Activated CD4-positive, alpha-beta T cell treated with anti-CD3 and anti-CD28 coated beads for 24 hours (primary cell): ENCODE measurements around the gene GPR17.

Source experiments
- DNase-seq, 2 donors: peaks; one replicate each; pipeline ENCODE4 v3.0.0-alpha.2; 2020; ENCODE audit warnings: low read depth in 2 of 2

The GPR17 gene

DNA sequence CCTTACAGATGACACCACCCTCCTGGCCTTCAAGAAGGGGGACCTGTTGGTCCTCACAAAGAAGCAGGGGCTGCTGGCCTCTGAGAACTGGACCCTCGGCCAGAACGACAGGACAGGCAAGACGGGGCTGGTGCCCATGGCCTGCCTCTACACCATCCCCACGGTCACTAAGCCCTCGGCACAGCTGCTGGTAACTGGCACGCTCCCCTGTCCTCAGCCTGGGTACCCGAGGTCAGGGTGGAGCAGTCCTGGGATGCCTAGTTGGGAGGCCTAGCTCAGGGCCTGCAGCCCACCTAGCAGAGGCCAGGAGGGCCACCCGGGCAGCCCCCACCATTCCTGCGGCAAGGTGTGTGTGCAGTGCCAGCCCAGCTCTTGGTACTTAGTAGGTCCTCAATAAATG, 16.3 kb upstream of the GPR17 start:
- no peak for DNase-seq

- no peak for DNase-seq
These were observed 15.7 kb upstream of the GPR17 start for GRCh38 chr2:127630096-127630863.

DNA sequence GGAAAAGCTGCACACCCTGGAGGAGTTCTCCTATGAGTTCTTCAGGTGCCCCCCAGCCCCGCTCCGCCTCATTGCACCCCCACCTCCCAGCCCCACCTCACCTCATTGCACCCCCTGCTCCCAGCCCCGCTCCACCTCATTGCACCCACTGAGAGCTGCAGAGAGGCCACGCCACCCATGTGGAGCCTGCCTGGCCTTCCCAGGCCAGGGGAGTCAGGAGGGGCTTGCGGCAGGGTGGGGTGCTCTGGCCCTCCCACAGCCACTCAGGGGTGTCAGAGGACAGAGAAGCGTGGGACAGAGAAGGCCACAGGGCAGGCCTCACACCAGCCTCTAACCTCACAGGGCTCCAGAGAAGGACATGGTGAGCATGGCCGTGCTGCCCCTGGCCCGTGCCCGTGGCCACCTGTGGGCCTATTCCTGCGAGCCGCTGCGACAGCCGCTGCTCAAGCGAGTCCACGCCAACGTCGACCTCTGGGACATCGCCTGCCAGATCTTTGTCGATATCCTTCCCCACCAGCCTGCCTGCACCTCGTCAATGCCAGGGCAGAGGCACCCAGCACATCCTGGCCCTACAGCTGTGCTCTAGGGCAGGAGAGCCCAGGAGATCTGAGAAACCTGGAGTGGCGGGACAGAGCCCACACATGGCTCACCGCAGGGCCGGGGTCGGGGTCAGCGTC, 15.0 kb upstream of the GPR17 start:
- DNase-seq: no peak

GRCh38 chr2:127631541-127631996, 14.4 kb upstream of the GPR17 start:
- DNase-seq: no peak

GRCh38 chr2:127631997-127632581, 13.9 kb upstream of the GPR17 start:
- no peak for DNase-seq

DNA sequence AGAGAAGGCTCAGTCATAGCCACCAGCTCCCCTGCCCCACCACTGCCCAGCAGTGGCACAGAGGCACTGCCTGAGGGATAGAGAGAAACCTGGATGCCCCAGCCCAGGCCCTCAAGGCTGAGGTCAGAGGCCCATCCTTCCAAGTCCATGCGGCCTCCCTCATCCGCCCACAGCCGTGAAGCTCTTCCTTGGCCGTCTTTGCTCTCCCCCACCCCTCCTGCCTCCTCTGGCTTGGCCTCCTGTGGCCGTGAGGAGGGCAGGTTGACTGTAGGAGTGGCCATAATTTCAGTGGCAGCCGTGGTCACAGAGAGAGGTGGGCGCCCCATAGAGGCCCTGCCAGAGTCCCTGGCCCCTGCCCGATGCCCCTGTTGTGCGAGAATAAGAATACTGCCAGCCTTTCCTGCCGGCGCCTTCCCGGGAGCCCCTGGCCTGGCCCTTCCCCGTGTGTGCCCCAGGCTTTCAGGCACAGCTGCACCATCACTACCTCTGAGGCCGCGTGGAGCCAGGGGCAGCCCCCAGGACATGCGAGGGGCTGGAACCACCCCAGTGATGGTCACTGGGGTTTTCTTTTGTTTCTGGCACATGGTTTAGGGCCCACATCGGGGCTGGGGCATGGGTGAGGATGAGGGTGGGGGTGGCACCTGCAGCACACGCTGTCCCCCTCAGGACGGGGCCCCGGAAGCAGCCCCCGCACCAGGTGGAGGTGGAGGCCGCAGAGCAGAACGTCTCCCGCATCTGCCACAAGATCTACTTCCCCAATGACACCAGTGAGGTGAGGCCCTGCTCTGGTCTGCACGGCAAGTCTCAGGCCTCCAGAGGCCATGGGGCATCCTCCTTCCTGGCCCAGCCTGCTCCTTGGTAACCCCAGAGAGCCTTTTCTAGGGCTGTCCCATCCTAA, 13.1 kb upstream of the GPR17 start:
- no peak for DNase-seq

DNA sequence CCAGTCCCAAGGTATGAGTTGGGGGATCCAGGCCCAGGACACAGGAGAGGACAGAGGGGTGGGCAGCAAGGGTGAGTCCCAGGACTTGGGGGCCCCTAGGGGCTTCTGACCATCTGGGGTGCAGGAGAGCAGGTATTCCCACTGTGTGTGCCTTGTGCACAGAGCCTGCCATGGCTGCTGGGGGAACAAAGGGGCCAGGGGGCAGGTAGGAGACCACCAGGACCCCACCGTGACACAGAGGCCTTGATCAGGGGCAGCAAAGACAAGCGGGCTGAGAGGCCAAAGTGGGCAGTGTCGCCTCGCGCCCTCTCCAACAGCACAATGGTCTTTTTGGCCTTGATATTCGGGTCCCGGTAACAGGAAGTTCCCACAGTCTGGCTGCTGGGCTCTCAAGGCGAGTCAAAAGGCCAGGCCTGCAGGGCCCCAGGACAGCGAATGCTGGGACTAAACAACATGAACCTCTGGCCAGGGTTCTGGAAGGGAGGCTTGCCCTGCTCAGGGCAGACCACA, 12.3 kb upstream of the GPR17 start:
- DNase-seq: no peak

- no peak for DNase-seq
These were observed 11.8 kb upstream of the GPR17 start for GRCh38 chr2:127634066-127634617.

GRCh38 chr2:127634626-127635379, 11.2 kb upstream of the GPR17 start:
- DNase-seq: no peak

DNA sequence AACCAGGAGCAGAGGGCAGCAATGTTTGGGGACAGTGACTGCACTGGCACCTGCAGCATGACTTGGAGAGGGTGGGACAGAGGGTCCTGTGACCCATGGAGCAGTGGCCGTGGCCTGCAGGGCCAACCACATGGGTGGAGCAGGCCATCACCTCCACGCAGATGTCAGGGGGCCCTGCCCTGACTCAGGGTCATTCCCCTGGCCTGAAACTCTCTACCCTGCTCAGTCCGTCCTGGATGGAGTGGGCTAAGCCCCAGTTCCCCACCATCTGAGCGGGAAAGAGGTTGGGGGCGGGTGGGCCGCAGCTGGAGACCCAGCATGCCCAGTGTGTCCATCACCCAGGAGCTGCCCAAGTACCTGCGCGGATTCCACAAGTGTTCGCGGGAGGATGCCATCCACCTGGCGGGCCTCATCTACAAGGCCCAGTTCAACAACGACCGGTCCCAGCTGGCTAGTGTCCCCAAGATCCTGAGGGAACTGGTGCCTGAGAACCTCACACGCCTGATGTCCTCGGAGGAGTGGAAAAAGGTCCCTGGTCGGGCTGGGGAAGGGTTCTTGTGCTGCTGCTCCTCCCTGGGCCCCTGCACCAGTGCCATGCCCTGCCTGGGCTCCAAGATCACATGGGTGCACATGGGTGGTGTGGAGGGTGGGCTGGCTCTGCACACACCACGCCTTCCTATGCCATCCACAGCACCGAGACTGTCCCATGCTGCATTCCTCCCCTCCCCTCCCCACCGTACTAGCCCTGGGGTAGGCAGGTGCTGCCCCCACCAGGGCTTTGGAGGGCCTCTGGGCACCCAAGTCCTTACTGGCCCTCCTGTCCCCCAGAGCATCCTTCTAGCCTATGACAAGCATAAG, 10.3 kb upstream of the GPR17 start:
- no peak for DNase-seq

DNA sequence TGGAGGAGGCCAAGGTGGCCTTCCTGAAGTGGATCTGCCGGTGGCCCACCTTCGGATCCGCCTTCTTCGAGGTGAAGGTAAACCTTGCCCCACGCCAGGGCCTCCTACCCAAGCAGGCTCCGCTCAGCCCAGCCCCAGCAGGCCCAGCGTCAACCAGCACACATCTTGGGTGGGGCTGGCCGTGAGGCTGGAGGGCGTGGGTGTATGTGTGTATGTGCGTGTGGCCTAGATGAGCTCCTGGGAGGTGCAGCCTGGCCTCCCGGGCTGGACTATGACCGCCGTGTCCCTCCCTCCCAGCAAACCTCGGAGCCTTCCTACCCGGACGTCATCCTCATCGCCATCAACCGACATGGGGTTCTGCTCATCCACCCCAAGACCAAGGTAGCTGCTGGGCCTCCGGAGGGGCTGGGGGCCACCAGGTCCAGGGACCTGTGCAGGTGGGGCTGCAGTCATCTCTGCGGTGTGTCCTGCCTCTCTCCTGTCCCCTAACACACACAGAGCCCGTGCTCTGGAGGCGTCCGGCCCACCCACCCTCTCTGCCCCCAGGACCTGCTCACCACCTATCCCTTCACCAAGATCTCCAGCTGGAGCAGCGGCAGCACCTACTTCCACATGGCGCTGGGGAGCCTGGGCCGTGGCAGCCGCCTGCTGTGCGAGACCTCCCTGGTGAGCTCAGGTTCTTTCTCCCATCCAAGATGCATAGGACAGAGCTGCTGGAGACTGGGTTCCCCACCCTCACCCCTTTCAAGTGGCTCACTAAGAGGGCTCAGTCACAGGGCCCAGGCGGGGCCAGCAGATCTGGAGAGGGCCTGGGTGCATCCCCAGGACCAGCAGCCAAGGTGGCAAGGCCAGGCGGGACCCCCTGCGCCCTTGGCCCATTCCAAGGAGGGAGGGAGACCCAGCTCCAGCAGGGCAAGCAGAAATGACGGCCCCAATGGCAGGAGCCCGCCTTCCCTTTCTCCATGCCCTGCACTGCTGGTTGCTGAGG, 9.4 kb upstream of the GPR17 start:
- DNase-seq: no peak

- DNase-seq: no peak
These were observed 8.7 kb upstream of the GPR17 start for GRCh38 chr2:127637236-127637630.

DNA sequence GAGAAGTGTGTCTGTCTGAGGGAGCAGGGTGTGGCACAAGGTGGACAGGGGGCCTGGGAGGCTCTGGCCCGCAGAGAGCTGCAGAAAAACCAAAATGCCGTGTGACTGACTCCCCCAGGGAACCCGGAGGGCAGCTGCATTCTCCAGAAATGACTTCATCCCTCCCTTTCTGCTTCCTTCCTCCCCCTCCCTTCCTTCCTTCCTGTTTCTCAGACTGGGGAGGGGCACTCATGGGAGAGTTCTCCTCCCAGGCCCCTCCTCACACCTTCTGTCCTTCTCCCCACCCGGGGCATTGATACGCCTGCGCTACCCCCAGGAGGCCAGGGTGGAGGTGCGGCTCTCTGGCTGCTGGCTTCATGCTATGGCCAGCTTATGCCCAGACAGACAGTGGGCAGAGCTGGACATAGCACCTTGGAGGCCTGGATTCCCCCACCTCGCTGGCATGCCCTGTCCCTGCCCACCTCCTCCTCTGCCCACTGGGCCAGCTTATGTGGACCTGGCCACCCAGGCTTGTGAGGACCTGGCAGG, 8.2 kb upstream of the GPR17 start:
- no peak for DNase-seq

DNA sequence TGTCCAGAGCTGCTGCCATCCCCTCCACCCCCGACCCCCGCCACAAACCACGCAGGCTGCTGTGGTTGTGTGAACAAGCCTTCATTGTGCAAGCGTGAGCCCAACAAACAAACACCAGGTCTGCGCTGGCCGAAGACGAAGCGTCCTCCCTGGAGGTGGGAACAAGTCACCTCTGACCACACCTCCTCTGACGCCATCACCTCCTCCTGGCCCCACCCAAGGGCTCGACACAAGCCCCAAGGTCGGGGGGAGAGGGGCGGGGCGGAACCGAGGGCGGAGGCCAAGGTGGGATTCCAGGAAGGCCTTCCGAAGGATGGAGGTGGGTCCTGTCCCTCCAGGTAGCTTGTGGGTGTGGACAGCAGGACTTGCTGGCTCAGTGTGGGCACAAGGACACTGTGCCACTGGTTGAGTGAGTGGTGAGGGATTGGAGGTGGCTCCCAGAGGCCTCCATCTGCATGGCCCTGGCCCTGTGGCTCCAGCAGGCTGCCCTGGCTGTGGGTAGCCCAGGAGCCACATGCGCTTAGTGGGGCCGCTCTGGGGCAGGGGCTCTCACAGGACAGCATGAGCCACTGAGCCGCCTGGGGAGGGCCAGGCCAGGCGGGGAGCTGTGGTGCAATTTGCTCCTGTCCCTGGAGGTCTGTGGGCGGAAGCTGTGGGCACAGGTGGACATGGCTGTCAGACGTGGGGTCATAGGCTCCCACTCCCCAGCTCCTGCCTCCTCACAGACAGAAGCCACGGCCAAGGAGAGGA, 7.4 kb upstream of the GPR17 start:
- no peak for DNase-seq

DNA sequence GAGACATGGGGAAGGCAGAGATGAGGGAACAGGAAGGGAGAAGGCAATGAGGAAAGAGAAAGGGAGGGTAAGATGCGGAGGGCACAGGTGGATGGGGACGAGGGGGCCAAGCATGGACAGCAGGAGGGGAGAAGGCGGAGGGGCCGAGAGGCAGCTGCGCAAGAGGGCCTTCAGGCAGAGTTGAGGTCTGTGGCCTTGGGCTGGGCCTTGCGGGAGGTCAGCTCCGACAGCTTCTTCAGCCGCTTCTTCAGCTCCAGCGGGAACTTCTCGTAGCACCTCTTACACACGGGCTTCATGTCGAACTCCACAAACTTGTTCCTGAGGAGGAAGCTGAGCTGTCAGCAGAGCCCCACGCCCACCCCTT, 6.9 kb upstream of the GPR17 start:
- no peak for DNase-seq

GRCh38 chr2:127640082-127641072, 5.6 kb upstream of the GPR17 start:
- DNase-seq: no peak
